K562 (cell line): ENCODE measurements around the gene NEK3. TPM values are rescaled to one million over a fixed set of nuclear protein-coding genes. Genes with fewer than 3 reads are reported as not detected.

ENCODE experiments used
- ATAC-seq: fragments of 200-7000 bp; cut with Tn5 transposase; 3 replicates; pipeline ENCODE4 v1.9.1; 2020; ENCODE audit warnings: moderate library complexity
- BruUV-seq: library from RNA; stranded (reverse); fragments of 400-500 nt; replicated peaks from 2 replicates; lab custom pipeline; 2021; lab: Mats Ljungman, UMichigan
- CTCF ChIA-PET: fragments of 300-600 bp; formaldehyde crosslinking; extraction: SDS; loops from one replicate; lab custom pipeline; 2021; ENCODE audit warnings: low intra/inter-chr PET ratio; lab: Yijun Ruan, JAX
- POLR2A ChIA-PET: fragments of 300-600, 350-650 bp; sonication (Branson Sonifier 250); formaldehyde crosslinking; extraction: SDS; loops from one replicate; lab custom pipeline; 2021; ENCODE audit warnings: antibody characterized with exemption, inconsistent platforms; lab: Yijun Ruan, JAX
- DNase-seq, 4 experiments: peaks; one replicate each; pipeline versions ENCODE4 v3.0.0 to v3.0.0-alpha.2; 2011 to 2018; ENCODE audit warnings: low spot score in 3 of 4, mixed read lengths in 3 of 4; ENCODE audit errors: extremely low read depth in 1 of 4
- FAIRE-seq: peaks from 2 replicates; lab custom pipeline; 2011; peaks lifted over from hg19 to GRCh38; lab: Jason Lieb, UNC
- H2AFZ ChIP-seq: 2 replicates; pipeline ENCODE4 v1.6.0; 2011; ENCODE audit warnings: low read depth, low read length, control low read depth, inconsistent platforms
- H3K27ac ChIP-seq: fragments of 200-600 bp; 3 replicates; pipeline ENCODE4 v1.8.0; 2011; ENCODE audit warnings: low read depth, mild to moderate bottlenecking, control low read depth, inconsistent platforms, low read length, moderate library complexity, mixed read lengths; ENCODE audit errors: extremely low read depth
- H3K27me3 ChIP-seq, 2 experiments: fragments of 300-600 bp in 1 of 2; 2 replicates in 1 of 2; 3 replicates in 1 of 2; pipeline versions ENCODE4 v1.6.0 to v1.8.0; 2011; ENCODE audit warnings: inconsistent platforms in 2 of 2, low read length in 2 of 2, mild to moderate bottlenecking in 1 of 2, mixed read lengths in 1 of 2, moderate library complexity in 1 of 2; ENCODE audit not compliant: control insufficient read depth in 2 of 2, insufficient read depth in 2 of 2
- H3K36me3 ChIP-seq: fragments of 300-600 bp; 3 replicates; pipeline ENCODE4 v1.8.0; 2011; ENCODE audit warnings: mild to moderate bottlenecking, low read length, inconsistent platforms; ENCODE audit not compliant: control insufficient read depth, insufficient read depth
- H3K4me1 ChIP-seq, 2 experiments: fragments of 200-600 bp in 1 of 2; replicated peaks in 1 of 2; 2 replicates in 1 of 2; 3 replicates in 1 of 2; pipeline versions ENCODE4 v1.5.1 to v1.8.0; 2011; ENCODE audit warnings: inconsistent platforms in 2 of 2, low read length in 2 of 2, mild to moderate bottlenecking in 1 of 2, mixed read lengths in 1 of 2, moderate library complexity in 1 of 2; ENCODE audit not compliant: control insufficient read depth in 2 of 2, insufficient read depth in 2 of 2
- H3K4me2 ChIP-seq: 2 replicates; pipeline ENCODE4 v1.6.1; 2011; ENCODE audit warnings: low read length, control low read depth, inconsistent platforms, mixed read lengths; ENCODE audit not compliant: insufficient read depth
- H3K4me3 ChIP-seq: fragments of 200-600 bp; sonication (generic), shearing (Covaris generic); 2 replicates; pipeline ENCODE4 v1.5.1; 2016; ENCODE audit warnings: control low read depth, inconsistent platforms
- H3K79me2 ChIP-seq: fragments of 200-600 bp; 3 replicates; pipeline ENCODE4 v1.8.0; 2011; ENCODE audit warnings: low read length, inconsistent platforms; ENCODE audit not compliant: control insufficient read depth, insufficient read depth
- H3K9ac ChIP-seq, 2 experiments: 2 replicates each; pipeline versions ENCODE4 v1.6.0 to v1.6.1; 2011; ENCODE audit warnings: low read depth in 2 of 2, low read length in 2 of 2, control low read depth in 1 of 2, inconsistent platforms in 1 of 2, mild to moderate bottlenecking in 1 of 2, mixed read lengths in 1 of 2; ENCODE audit not compliant: insufficient read depth in 1 of 2
- H3K9me1 ChIP-seq: one replicate; pipeline ENCODE4 v1.6.0; 2011; ENCODE audit warnings: inconsistent platforms, mild to moderate bottlenecking, low read length, moderate library complexity; ENCODE audit not compliant: control insufficient read depth, insufficient read depth
- H3K9me3 ChIP-seq: replicated peaks from 2 replicates; pipeline ENCODE4 v1.5.1; 2011; ENCODE audit warnings: low read depth, low read length, inconsistent platforms; ENCODE audit not compliant: control insufficient read depth, insufficient read depth
- H4K20me1 ChIP-seq: replicated peaks from 2 replicates; pipeline ENCODE4 v1.6.1; 2011; ENCODE audit warnings: low read length, inconsistent platforms, mixed read lengths; ENCODE audit not compliant: control insufficient read depth, insufficient read depth
- CBFB ChIP-seq: sonication (generic); formaldehyde crosslinking; IDR thresholded peaks from 2 replicates; pipeline ENCODE4 v1.4.0; 2020; ENCODE audit warnings: mild to moderate bottlenecking, missing genetic modification reagents
- HIVEP1 ChIP-seq: fragments of 250-450 bp; sonication (Bioruptor Pico); IDR thresholded peaks from 2 replicates; pipeline ENCODE4 v1.4.0; 2020; ENCODE audit warnings: mild to moderate bottlenecking
- PRMT5 ChIP-seq: sonication (generic); formaldehyde crosslinking; IDR thresholded peaks from 2 replicates; pipeline ENCODE4 v1.5.0; 2020; ENCODE audit warnings: missing genetic modification reagents
- RFX7 ChIP-seq: fragments of 250-450 bp; sonication (Bioruptor Pico); IDR thresholded peaks from 2 replicates; pipeline ENCODE4 v1.5.1; 2021; ENCODE audit warnings: mild to moderate bottlenecking
- U2AF1 ChIP-seq: fragments of 200-400 bp; formaldehyde crosslinking; optimal IDR thresholded peaks from 2 replicates; pipeline ENCODE3; 2017; ENCODE audit warnings: mild to moderate bottlenecking, low read depth, low read length, moderate library complexity
- WHSC1 ChIP-seq: IDR thresholded peaks from one replicate; pipeline ENCODE4 v1.6.1; 2012; ENCODE audit warnings: low read length, control low read depth, inconsistent platforms
- ZBED1 ChIP-seq: IDR thresholded peaks from 2 replicates; pipeline ENCODE4 v1.6.1; 2014
- ZC3H11A ChIP-seq: IDR thresholded peaks from 2 replicates; pipeline ENCODE4 v1.6.1; 2012; ENCODE audit warnings: low read depth, low read length, improper control_type of control experiment
- ZNF398 ChIP-seq: fragments of 250-450 bp; sonication (Bioruptor Pico); IDR thresholded peaks from 2 replicates; pipeline ENCODE4 v1.8.0; 2021; ENCODE audit warnings: moderate library complexity, mild to moderate bottlenecking, inconsistent platforms
- ZNF707 ChIP-seq: fragments of 250-450 bp; sonication (Bioruptor Pico); conservative IDR thresholded peaks from 2 replicates; pipeline ENCODE4 v1.8.0; 2022; ENCODE audit warnings: inconsistent platforms, mild to moderate bottlenecking, moderate library complexity
- WGBS: fragments of 100-300 bp; shearing (Covaris generic); methylation state at CpG from one replicate; pipeline ENCODE4 v1.1.6; 2016; ENCODE audit warnings: low coverage, mixed read lengths; ENCODE audit not compliant: insufficient coverage; ENCODE audit errors: missing lambda C conversion rate; 5-methylcytosine and 5-hydroxymethylcytosine counted together
- in situ Hi-C: fragments of 300-500 bp; cut with MboI; formaldehyde crosslinking; loops from 4 replicates; pipeline ENCODE4 v1.15.0; 2018; ENCODE audit warnings: inconsistent platforms, mixed read lengths
- intact Hi-C: fragments of 100-400 bp; cut with micrococcal nuclease; formaldehyde crosslinking; loops from 2 replicates; pipeline ENCODE4 v1.14.2; 2022
- polyA plus RNA-seq, 8 experiments: library from polyadenylated mRNA; depleted of rRNA in 4 of 8; stranded (reverse) in 5 of 8; unstranded in 3 of 8; fragments of >200 nt; fragmentation: Nextera tagmentation in 2 of 8; fragmentation: Illumina TruSeq in 1 of 8; extraction: Ambion mirVana in 2 of 8; extraction: Trizol in 1 of 8; gene quantifications; 2 replicates each; pipeline versions ENCODE4 v1.2.1 to v1.2.3, GENCODE V29; 2011 to 2014; ENCODE audit warnings: inconsistent platforms in 1 of 8, missing spikeins in 1 of 8
- total RNA-seq, 7 experiments: library from RNA; depleted of rRNA in 6 of 7; stranded (reverse); fragments of >200 nt in 6 of 7; fragmentation: Illumina TruSeq in 2 of 7; extraction: Trizol in 2 of 7; gene quantifications; 2 replicates each; pipeline versions ENCODE4 v1.2.1 to v1.2.3, GENCODE V29; 2011 to 2021; ENCODE audit warnings: low replicate concordance in 1 of 7
- TF ChIP-seq, protein P1 (sequence below): fragments of 450-650 bp; IDR thresholded peaks from 2 replicates; pipeline ENCODE4 v1.6.1; 2017; ENCODE audit warnings: antibody characterized with exemption, mild to moderate bottlenecking
- TF ChIP-seq, protein P2 (sequence below): fragments of 450-650 bp; IDR thresholded peaks from 2 replicates; pipeline ENCODE4 v1.7.0; 2016; ENCODE audit warnings: borderline replicate concordance

The NEK3 gene
- total and polyA plus RNA-seq, 9 of the 15 experiments (the other 6 are each of a cell fraction or from before 2014, with no cell fraction given), result 6.2 to 11.0 (median 9.3) TPM

DNA sequence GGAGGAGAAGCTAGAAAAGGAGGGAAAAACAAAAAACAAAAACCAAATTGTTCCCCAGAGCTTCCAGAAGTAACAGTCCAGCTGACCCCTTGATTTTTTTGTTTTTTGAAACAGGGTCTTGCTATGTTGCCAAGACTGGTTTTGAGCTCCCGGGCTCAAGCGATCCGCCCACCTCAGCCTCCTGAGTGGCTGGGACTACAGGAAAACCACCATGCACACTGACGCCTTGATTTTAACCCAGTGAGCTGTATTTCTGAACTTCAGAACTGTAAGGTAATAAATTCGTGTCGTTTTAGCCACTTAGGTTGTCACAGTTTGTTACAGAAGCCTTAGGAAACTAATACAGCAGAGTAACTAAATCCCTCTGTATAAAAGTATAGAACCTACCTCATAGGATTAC lies 1.1 kb upstream of the NEK3 start:
- no peak overlapping the region for H2AFZ ChIP-seq
- CTCF ChIA-PET, result no interaction called here
- intact Hi-C loops, result no loop called here
- DNase-seq (no peak), ATAC-seq (no peak)
- no peaks in the 10 kb centered on the region for H3K9me3 ChIP-seq
- H4K20me1 ChIP-seq, result no peaks in the 10 kb centered on the region
- no peaks in the 10 kb centered on the region for H3K36me3 ChIP-seq
- H3K27me3 ChIP-seq, result no peaks in the 10 kb centered on the region
- POLR2A ChIA-PET, result no interaction called here
- in situ Hi-C loops, result no loop called here
- BruUV-seq, result no TSS peak
- H3K27ac ChIP-seq, result no peak overlapping the region
- H3K9me1 ChIP-seq, result no peaks in the 10 kb centered on the region
- 87% methylated on average over 6 of the region's 6 CpGs for WGBS
- no peaks in the 10 kb centered on the region for H3K79me2 ChIP-seq
- TF ChIP-seq, protein P1, sequence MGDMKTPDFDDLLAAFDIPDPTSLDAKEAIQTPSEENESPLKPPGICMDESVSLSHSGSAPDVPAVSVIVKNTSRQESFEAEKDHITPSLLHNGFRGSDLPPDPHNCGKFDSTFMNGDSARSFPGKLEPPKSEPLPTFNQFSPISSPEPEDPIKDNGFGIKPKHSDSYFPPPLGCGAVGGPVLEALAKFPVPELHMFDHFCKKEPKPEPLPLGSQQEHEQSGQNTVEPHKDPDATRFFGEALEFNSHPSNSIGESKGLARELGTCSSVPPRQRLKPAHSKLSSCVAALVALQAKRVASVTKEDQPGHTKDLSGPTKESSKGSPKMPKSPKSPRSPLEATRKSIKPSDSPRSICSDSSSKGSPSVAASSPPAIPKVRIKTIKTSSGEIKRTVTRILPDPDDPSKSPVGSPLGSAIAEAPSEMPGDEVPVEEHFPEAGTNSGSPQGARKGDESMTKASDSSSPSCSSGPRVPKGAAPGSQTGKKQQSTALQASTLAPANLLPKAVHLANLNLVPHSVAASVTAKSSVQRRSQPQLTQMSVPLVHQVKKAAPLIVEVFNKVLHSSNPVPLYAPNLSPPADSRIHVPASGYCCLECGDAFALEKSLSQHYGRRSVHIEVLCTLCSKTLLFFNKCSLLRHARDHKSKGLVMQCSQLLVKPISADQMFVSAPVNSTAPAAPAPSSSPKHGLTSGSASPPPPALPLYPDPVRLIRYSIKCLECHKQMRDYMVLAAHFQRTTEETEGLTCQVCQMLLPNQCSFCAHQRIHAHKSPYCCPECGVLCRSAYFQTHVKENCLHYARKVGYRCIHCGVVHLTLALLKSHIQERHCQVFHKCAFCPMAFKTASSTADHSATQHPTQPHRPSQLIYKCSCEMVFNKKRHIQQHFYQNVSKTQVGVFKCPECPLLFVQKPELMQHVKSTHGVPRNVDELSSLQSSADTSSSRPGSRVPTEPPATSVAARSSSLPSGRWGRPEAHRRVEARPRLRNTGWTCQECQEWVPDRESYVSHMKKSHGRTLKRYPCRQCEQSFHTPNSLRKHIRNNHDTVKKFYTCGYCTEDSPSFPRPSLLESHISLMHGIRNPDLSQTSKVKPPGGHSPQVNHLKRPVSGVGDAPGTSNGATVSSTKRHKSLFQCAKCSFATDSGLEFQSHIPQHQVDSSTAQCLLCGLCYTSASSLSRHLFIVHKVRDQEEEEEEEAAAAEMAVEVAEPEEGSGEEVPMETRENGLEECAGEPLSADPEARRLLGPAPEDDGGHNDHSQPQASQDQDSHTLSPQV, result no peak
- TF ChIP-seq HIVEP1 (CRISPR knock-in tag) (no peak), ZNF398 (CRISPR knock-in tag) (no peak), RFX7 (CRISPR knock-in tag) (no peak), CBFB (CRISPR knock-in tag) (no peak), WHSC1 (no peak), ZNF707 (CRISPR knock-in tag) (no peak), PRMT5 (CRISPR knock-in tag) (no peak), U2AF1 (no peak), ZBED1 (no peak), ZC3H11A (no peak)
- TF ChIP-seq, protein P2, sequence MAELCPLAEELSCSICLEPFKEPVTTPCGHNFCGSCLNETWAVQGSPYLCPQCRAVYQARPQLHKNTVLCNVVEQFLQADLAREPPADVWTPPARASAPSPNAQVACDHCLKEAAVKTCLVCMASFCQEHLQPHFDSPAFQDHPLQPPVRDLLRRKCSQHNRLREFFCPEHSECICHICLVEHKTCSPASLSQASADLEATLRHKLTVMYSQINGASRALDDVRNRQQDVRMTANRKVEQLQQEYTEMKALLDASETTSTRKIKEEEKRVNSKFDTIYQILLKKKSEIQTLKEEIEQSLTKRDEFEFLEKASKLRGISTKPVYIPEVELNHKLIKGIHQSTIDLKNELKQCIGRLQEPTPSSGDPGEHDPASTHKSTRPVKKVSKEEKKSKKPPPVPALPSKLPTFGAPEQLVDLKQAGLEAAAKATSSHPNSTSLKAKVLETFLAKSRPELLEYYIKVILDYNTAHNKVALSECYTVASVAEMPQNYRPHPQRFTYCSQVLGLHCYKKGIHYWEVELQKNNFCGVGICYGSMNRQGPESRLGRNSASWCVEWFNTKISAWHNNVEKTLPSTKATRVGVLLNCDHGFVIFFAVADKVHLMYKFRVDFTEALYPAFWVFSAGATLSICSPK, result no peak
- TF ChIP-seq, all 486 proteins: peak for 0
- Histone ChIP-seq H3K4me2 (no peak overlapping the region), H3K9ac (no peak overlapping the region), H3K4me1 (peaks cover 10 to 11% of the 10 kb centered on the region in 2 experiments; a peak in 4 of 5 replicates), H3K4me3 (no peak overlapping the region)
- FAIRE-seq, result no peak
